AG09309 (cell line): ENCODE results near the gene HORMAD1.

ENCODE experiments used
- DNase-seq: peaks from one replicate; pipeline ENCODE4 v3.0.0-alpha.2; 2010; ENCODE audit warnings: low read depth
- H3K4me3 ChIP-seq: 2 replicates; pipeline ENCODE4 v1.5.1; 2011; ENCODE audit warnings: mild to moderate bottlenecking, low read depth, low read length, moderate library complexity; ENCODE audit not compliant: control insufficient read depth
- TF ChIP-seq, protein P1 (sequence below): IDR thresholded peaks from 2 replicates; pipeline ENCODE4 v1.5.1; 2011; ENCODE audit warnings: mild to moderate bottlenecking, low read depth, low read length, inconsistent platforms; ENCODE audit not compliant: insufficient read depth, control insufficient read depth; ENCODE audit errors: missing control alignments

The HORMAD1 gene

DNA sequence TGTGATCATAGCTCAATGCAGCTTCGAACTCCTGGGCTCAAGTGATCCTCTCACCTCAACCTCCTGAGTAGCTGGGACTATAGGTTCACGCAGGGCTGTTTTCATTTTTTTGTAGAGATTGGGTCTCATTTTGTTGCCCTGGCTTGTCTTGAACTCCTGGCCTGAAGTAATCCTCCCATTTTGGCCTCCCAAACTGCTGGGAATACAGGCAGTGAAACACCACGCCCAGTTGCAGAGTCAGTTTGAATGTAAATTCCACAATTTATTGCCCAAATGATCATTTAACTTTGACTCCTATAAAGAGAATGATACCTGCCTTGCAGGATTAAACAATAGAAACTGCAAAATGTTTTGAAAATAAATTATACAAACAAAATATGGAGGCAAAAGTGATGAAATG is 34.4 kb downstream of the HORMAD1 start:
- DNase-seq, result no peak
- TF ChIP-seq, protein P1, sequence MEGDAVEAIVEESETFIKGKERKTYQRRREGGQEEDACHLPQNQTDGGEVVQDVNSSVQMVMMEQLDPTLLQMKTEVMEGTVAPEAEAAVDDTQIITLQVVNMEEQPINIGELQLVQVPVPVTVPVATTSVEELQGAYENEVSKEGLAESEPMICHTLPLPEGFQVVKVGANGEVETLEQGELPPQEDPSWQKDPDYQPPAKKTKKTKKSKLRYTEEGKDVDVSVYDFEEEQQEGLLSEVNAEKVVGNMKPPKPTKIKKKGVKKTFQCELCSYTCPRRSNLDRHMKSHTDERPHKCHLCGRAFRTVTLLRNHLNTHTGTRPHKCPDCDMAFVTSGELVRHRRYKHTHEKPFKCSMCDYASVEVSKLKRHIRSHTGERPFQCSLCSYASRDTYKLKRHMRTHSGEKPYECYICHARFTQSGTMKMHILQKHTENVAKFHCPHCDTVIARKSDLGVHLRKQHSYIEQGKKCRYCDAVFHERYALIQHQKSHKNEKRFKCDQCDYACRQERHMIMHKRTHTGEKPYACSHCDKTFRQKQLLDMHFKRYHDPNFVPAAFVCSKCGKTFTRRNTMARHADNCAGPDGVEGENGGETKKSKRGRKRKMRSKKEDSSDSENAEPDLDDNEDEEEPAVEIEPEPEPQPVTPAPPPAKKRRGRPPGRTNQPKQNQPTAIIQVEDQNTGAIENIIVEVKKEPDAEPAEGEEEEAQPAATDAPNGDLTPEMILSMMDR, result no peak
- H3K4me3 ChIP-seq, result no peak overlapping the region

DNA sequence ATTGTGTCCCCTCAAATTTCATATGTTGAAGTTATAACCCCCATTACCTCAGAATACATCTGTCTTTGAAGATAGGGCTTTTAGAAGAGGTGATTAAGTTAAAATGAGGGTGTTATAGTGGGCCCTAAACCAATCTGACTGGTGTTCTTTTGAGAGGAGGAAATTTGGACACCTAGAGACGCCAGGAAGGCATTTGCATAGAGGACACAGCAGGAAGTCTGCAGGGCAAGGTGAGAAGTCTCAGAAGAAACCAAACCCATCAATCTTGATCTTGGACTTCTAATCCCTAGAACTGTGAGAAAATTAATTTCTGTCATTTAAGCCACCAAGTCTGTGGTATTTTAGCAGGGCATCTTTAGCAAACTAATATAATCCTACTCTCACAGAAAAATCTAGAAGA is 36.8 kb downstream of the HORMAD1 start:
- DNase-seq, result no peak
- H3K4me3 ChIP-seq, result no peak overlapping the region
- TF ChIP-seq, protein P1, result no peak

DNA sequence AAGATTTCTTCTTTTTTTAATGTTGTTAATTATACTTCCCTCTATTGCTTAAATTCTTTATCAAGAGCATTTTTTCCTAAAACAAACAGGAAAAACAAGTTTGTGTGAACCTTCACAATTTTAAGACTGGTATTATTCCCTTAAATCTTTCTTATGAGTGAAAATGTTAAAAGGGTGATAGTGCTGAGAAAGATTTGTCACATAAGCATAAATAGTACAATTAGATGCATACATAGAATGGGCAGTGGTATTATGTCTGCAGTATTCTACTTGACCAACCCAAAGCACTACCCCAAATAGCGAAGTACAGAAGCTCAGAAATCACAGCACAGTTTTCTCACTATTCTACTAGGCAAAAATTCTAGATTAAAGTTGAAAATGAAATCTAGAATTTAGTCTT is 41.7 kb downstream of the HORMAD1 start:
- DNase-seq, result no peak
- TF ChIP-seq, protein P1, result no peak
- H3K4me3 ChIP-seq, result no peak overlapping the region

DNA sequence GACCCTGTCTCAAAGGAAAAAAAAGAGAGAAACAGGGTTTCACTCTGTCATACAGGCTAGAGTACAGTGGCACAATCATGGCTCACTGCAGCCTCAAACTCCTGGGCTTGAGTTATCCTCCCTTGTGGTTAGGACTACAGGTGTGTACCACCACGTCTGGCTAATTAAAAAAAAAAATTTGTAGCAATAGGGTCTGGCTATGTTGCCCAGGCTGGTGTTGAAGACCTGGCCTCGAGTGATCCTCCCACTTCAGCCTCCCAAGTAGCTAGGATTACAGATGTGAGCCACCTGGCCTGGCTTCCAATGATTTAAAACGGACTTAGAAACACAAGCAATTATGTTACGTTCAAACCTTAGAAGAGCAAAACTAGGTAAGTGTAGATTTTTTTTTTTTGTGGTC is 45.8 kb downstream of the HORMAD1 start:
- no peak for DNase-seq
- TF ChIP-seq, protein P1, result no peak
- H3K4me3 ChIP-seq, result no peak overlapping the region

DNA sequence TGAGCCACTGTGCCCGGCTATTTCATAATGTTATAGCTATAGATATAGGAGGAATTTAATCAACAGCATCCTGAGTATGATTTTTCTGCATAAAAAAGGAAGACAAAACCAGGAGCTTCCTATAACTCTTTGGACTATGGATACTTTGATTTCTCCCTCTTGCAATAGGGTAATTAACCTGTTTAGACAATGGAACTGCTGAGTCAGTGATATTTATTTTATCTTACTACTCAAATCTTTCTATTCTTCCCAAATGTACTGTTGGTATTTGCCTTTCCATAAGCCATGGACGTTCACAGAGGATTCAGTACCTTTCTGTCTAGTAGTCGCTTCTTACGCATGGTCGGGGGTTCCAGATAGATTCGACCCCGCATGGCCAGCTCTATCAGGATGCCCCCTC is 57.4 kb downstream of the HORMAD1 start:
- TF ChIP-seq, protein P1, result no peak
- DNase-seq, result no peak
- no peak overlapping the region for H3K4me3 ChIP-seq

DNA sequence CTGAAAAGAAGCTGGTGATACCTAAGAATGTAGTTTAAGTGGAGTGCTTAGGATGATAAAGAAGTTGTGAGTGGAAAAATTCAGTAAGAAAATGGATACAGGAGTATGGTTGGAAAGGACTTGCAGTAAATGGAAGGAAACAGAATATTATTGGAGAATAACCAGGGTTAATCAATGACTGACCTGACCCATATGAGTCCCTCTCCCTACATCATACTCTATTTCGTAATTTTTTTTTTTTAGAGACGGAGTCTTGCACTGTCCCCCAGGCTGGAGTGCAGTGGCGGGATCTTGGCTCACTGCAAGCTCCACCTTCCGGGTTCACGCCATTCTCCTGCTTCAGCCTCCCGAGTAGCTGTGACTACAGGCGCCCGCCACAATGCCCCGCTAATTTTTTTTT is 57.9 kb downstream of the HORMAD1 start:
- TF ChIP-seq, protein P1, result no peak
- no peak overlapping the region for H3K4me3 ChIP-seq
- DNase-seq, result no peak

DNA sequence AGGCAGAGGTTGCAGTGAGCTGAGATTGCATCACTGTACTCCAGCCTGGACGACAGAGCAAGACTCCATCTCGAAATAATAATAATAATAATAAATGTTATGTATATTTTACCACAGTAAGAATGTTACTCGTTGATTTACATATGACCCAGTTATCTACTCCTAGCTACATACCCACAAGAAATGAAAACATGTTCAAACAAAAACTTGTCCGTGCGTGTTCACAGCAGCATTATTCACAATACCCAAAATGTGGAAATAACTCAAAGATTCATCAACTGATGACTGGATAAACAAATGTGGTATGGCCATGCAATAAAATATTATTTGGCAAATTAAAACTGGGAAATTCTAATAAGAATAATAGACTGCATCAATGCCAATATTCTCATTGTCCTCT is 59.5 kb downstream of the HORMAD1 start:
- DNase-seq, result no peak
- no peak overlapping the region for H3K4me3 ChIP-seq
- TF ChIP-seq, protein P1, result no peak
